A673 (cell line): ENCODE measurements around the gene RPH3AL.

Source experiments
- CTCF ChIP-seq: fragments of 300-800, 200-600 bp; sonication (generic); conservative IDR thresholded peaks from 2 replicates; pipeline ENCODE4 v1.5.1; 2017; ENCODE audit warnings: low read depth, mild to moderate bottlenecking, antibody characterized with exemption, low read length, moderate library complexity, mixed read lengths
- EZH2 ChIP-seq: fragments of 200-600 bp; sonication (generic); IDR thresholded peaks from 2 replicates; pipeline ENCODE4 v1.6.1; 2017; ENCODE audit warnings: borderline replicate concordance, low read depth, mild to moderate bottlenecking, mixed read lengths, antibody characterized with exemption, low read length; ENCODE audit not compliant: poor library complexity, severe bottlenecking

DNA sequence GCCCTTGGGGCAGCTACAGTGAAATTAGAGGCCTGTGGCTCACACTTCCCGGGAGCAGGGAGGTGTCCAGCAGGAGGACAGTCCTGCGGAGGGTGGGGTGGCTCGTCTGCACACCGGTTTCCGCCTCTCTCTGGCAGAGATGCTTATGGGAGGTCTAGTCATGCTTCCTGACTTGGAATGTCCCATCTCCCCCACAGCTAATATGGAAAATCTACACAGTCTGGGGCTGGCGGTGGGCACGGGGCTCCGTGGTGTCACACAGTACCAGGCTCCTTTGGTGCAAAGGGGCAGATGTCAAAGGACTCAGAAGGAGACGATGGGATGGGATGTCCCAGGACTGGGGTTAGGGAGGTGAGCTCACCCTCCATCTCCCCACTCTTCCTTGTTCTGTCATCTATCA is 127.1 kb downstream of the RPH3AL start:
- TF ChIP-seq CTCF (no peak), EZH2 (no peak)
